Mesendoderm (in vitro differentiated cells): ENCODE results near the gene PCTP.

Experiments
- DNase-seq: peaks from one replicate; pipeline ENCODE4 v3.0.0; 2013
- H2AK5ac ChIP-seq: 2 replicates; pipeline ENCODE4 v1.6.1; 2013; ENCODE audit warnings: low read length, inconsistent platforms
- H2BK120ac ChIP-seq: 2 replicates; pipeline ENCODE4 v1.6.1; 2013; ENCODE audit warnings: low read depth, mild to moderate bottlenecking, low read length, moderate library complexity, mixed read lengths
- H2BK15ac ChIP-seq: replicated peaks from 2 replicates; pipeline ENCODE4 v1.6.1; 2013; ENCODE audit warnings: low read depth, mild to moderate bottlenecking, moderate library complexity
- H2BK5ac ChIP-seq: 2 replicates; pipeline ENCODE4 v1.6.1; 2013; ENCODE audit warnings: low read length, inconsistent platforms
- H3K18ac ChIP-seq: 2 replicates; pipeline ENCODE4 v1.6.1; 2013; ENCODE audit warnings: mild to moderate bottlenecking, low read length, mixed read lengths
- H3K23ac ChIP-seq: one replicate; pipeline ENCODE4 v1.6.1; 2013; ENCODE audit warnings: low read length
- H3K27ac ChIP-seq: 2 replicates; pipeline ENCODE4 v1.5.1; 2013; ENCODE audit warnings: low read depth, mild to moderate bottlenecking, inconsistent platforms, low read length, moderate library complexity
- H3K27me3 ChIP-seq: 2 replicates; pipeline ENCODE4 v1.6.1; 2013; ENCODE audit warnings: low read length, control low read depth, mild to moderate bottlenecking, inconsistent platforms; ENCODE audit not compliant: insufficient read depth, poor library complexity
- H3K36me3 ChIP-seq: 2 replicates; pipeline ENCODE4 v1.6.1; 2013; ENCODE audit warnings: low read length, inconsistent platforms; ENCODE audit not compliant: control insufficient read depth, insufficient read depth
- H3K4ac ChIP-seq: one replicate; pipeline ENCODE4 v1.6.1; 2013; ENCODE audit warnings: low read depth, mild to moderate bottlenecking, low read length, moderate library complexity
- H3K4me1 ChIP-seq: 2 replicates; pipeline ENCODE4 v1.6.1; 2013; ENCODE audit warnings: low read depth, low read length, inconsistent platforms; ENCODE audit not compliant: control insufficient read depth
- H3K4me2 ChIP-seq: 2 replicates; pipeline ENCODE4 v1.6.1; 2013; ENCODE audit warnings: low read length
- H3K4me3 ChIP-seq: 2 replicates; pipeline ENCODE4 v1.5.1; 2013; ENCODE audit warnings: mild to moderate bottlenecking, low read length
- H3K56ac ChIP-seq: one replicate; pipeline ENCODE4 v1.6.1; 2013; ENCODE audit warnings: low read length
- H3K79me1 ChIP-seq: 2 replicates; pipeline ENCODE4 v1.6.1; 2013; ENCODE audit warnings: low read length, inconsistent platforms
- H3K79me2 ChIP-seq: 2 replicates; pipeline ENCODE4 v1.6.1; 2013; ENCODE audit warnings: mild to moderate bottlenecking, low read length; ENCODE audit not compliant: control insufficient read depth, insufficient read depth
- H3K9ac ChIP-seq: 2 replicates; pipeline ENCODE4 v1.6.1; 2013; ENCODE audit warnings: low read length, inconsistent platforms
- H4K5ac ChIP-seq: one replicate; pipeline ENCODE4 v1.6.1; 2013; ENCODE audit warnings: low read length
- H4K8ac ChIP-seq: one replicate; pipeline ENCODE4 v1.6.1; 2013; ENCODE audit warnings: low read depth, mild to moderate bottlenecking, control low read depth, low read length, moderate library complexity
- WGBS: extraction: QIAGEN DNeasy Blood & Tissue Kit; methylation state at CpG from one replicate; pipeline ENCODE4 v1.1.7; 2013; ENCODE audit warnings: low lambda C conversion rate, missing lambda C conversion rate; ENCODE audit not compliant: insufficient coverage; ENCODE audit errors: extremely low coverage; 5-methylcytosine and 5-hydroxymethylcytosine counted together

PCTP gene

GRCh38 chr17:55793272-55793671 lies 42.4 kb downstream of the PCTP start:
- Histone ChIP-seq H2AK5ac (no peak overlapping the region), H3K4ac (no peak overlapping the region), H2BK15ac (no peak overlapping the region), H4K8ac (no peak overlapping the region), H2BK5ac (no peak overlapping the region), H3K4me2 (no peak overlapping the region), H4K5ac (no peak overlapping the region), H3K4me1 (no peaks in the 10 kb centered on the region), H3K27me3 (no peaks in the 10 kb centered on the region), H3K4me3 (no peak overlapping the region), H3K27ac (no peak overlapping the region), H3K18ac (no peak overlapping the region), H3K79me1 (no peaks in the 10 kb centered on the region), H3K23ac (no peak overlapping the region), H3K36me3 (no peaks in the 10 kb centered on the region), H3K79me2 (no peaks in the 10 kb centered on the region), H3K9ac (no peak overlapping the region), H3K56ac (no peak overlapping the region), H2BK120ac (no peak overlapping the region)
- 100% methylated on average over 2 of the region's 3 CpGs for WGBS
- no peak for DNase-seq

GRCh38 chr17:55794725-55795482 lies 44.1 kb downstream of the PCTP start:
- H2BK15ac ChIP-seq, result no peak overlapping the region
- no peaks in the 10 kb centered on the region for H3K79me1 ChIP-seq
- no peaks in the 10 kb centered on the region for H3K27me3 ChIP-seq
- no peak for DNase-seq
- no CpG with 5 or more reads among the region's 6 CpGs for WGBS
- no peak overlapping the region for H2AK5ac ChIP-seq
- H3K56ac ChIP-seq, result no peak overlapping the region
- H4K8ac ChIP-seq, result no peak overlapping the region
- H3K23ac ChIP-seq, result no peak overlapping the region
- no peaks in the 10 kb centered on the region for H3K79me2 ChIP-seq
- no peak overlapping the region for H2BK120ac ChIP-seq
- H3K18ac ChIP-seq, result no peak overlapping the region
- no peak overlapping the region for H3K9ac ChIP-seq
- H3K4me3 ChIP-seq, result no peak overlapping the region
- H3K27ac ChIP-seq, result no peak overlapping the region
- no peak overlapping the region for H3K4ac ChIP-seq
- no peak overlapping the region for H4K5ac ChIP-seq
- no peak overlapping the region for H3K4me2 ChIP-seq
- H2BK5ac ChIP-seq, result no peak overlapping the region
- no peaks in the 10 kb centered on the region for H3K36me3 ChIP-seq
- H3K4me1 ChIP-seq, result no peaks in the 10 kb centered on the region

- no peak overlapping the region for H3K4me2 ChIP-seq
- DNase-seq, result no peak
- H3K79me2 ChIP-seq, result no peaks in the 10 kb centered on the region
- H3K4me3 ChIP-seq, result no peak overlapping the region
- no peak overlapping the region for H2AK5ac ChIP-seq
- no peak overlapping the region for H2BK5ac ChIP-seq
- no peaks in the 10 kb centered on the region for H3K4me1 ChIP-seq
- no peak overlapping the region for H4K8ac ChIP-seq
- no peak overlapping the region for H3K18ac ChIP-seq
- H3K79me1 ChIP-seq, result no peaks in the 10 kb centered on the region
- H3K27ac ChIP-seq, result no peak overlapping the region
- no peak overlapping the region for H2BK15ac ChIP-seq
- H3K56ac ChIP-seq, result no peak overlapping the region
- no peak overlapping the region for H2BK120ac ChIP-seq
- no CpG with 5 or more reads among the region's 2 CpGs for WGBS
- H3K23ac ChIP-seq, result no peak overlapping the region
- H3K4ac ChIP-seq, result no peak overlapping the region
- H3K9ac ChIP-seq, result no peak overlapping the region
- no peaks in the 10 kb centered on the region for H3K36me3 ChIP-seq
- H3K27me3 ChIP-seq, result no peaks in the 10 kb centered on the region
- no peak overlapping the region for H4K5ac ChIP-seq
Measured at GRCh38 chr17:55806745-55807495, 56.1 kb downstream of the PCTP start.

GRCh38 chr17:55811536-55811935 lies 60.7 kb downstream of the PCTP start:
- Histone ChIP-seq H2BK15ac (no peak overlapping the region), H3K4me1 (no peaks in the 10 kb centered on the region), H3K18ac (no peak overlapping the region), H3K9ac (no peak overlapping the region), H3K4ac (no peak overlapping the region), H2BK120ac (no peak overlapping the region), H3K79me2 (no peaks in the 10 kb centered on the region), H3K27me3 (no peaks in the 10 kb centered on the region), H3K36me3 (no peaks in the 10 kb centered on the region), H3K56ac (no peak overlapping the region), H2AK5ac (no peak overlapping the region), H3K4me3 (no peak overlapping the region), H3K23ac (no peak overlapping the region), H3K4me2 (no peak overlapping the region), H4K5ac (no peak overlapping the region), H3K27ac (no peak overlapping the region), H3K79me1 (no peaks in the 10 kb centered on the region), H2BK5ac (no peak overlapping the region), H4K8ac (no peak overlapping the region)
- no peak for DNase-seq
- WGBS, result no CpG with 5 or more reads among the region's 4 CpGs

GRCh38 chr17:55812323-55812722 lies 61.5 kb downstream of the PCTP start:
- H3K27ac ChIP-seq, result no peak overlapping the region
- H3K18ac ChIP-seq, result no peak overlapping the region
- DNase-seq, result no peak
- no peak overlapping the region for H4K8ac ChIP-seq
- no peak overlapping the region for H4K5ac ChIP-seq
- no peak overlapping the region for H3K4me3 ChIP-seq
- no peak overlapping the region for H3K9ac ChIP-seq
- no peak overlapping the region for H2BK15ac ChIP-seq
- no peaks in the 10 kb centered on the region for H3K36me3 ChIP-seq
- H3K4ac ChIP-seq, result no peak overlapping the region
- no peaks in the 10 kb centered on the region for H3K4me1 ChIP-seq
- no peaks in the 10 kb centered on the region for H3K27me3 ChIP-seq
- H3K4me2 ChIP-seq, result no peak overlapping the region
- no peaks in the 10 kb centered on the region for H3K79me2 ChIP-seq
- no peaks in the 10 kb centered on the region for H3K79me1 ChIP-seq
- H2AK5ac ChIP-seq, result no peak overlapping the region
- H2BK5ac ChIP-seq, result no peak overlapping the region
- H3K56ac ChIP-seq, result no peak overlapping the region
- no peak overlapping the region for H2BK120ac ChIP-seq
- no CpG with 5 or more reads among the region's 3 CpGs for WGBS
- no peak overlapping the region for H3K23ac ChIP-seq
